Astrocyte of the spinal cord (primary cell): ENCODE data around the gene ZMIZ1.
A peak's percentile ranks its signal among the peaks of the same experiment; 100 is the strongest.

Source experiments
- DNase-seq: peaks from one replicate; pipeline ENCODE4 v3.0.0; 2011; ENCODE audit warnings: low read depth, low spot score
- H3K4me3 ChIP-seq: 2 replicates; pipeline ENCODE4 v1.5.1; 2011; ENCODE audit warnings: low read depth, mild to moderate bottlenecking, low read length, moderate library complexity
- CTCF ChIP-seq: IDR thresholded peaks from 2 replicates; pipeline ENCODE4 v1.5.1; 2012; ENCODE audit warnings: low read depth, mild to moderate bottlenecking, low read length, inconsistent platforms
- in situ Hi-C: cut with HindIII; loops from 2 replicates; pipeline ENCODE4 v1.10.0; 2017; ENCODE audit warnings: low sequenced_read_pairs

The ZMIZ1 gene

DNA sequence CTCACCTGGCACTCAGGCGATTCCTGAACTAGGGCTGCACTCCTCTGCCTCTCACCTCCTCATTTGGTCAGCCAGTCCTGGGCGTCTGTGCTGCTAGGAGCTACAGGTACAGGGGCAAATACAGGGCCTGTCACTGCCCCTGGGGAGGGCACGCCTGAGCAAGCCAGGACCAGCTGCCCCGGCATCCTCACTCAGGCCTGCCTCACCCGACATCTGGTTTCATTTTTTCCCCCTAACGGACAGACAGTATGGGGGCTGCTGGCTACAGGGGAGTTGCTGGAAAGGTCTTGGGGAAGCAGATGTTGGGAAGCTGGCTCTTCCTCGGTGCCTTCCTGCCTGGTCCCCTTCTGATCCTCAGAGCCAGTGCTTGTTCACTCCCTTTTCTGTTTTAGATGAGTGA, 201.2 kb downstream of the ZMIZ1 start:
- no peak overlapping the region for H3K4me3 ChIP-seq
- DNase-seq: no peak
- in situ Hi-C loops: no loop called here
- TF ChIP-seq CTCF: no peak

- in situ Hi-C loops: no loop called here
- TF ChIP-seq CTCF: no peak
- H3K4me3 ChIP-seq: no peak overlapping the region
- DNase-seq: no peak
Observed at GRCh38 chr10:79270466-79271246, 201.9 kb downstream of the ZMIZ1 start.

GRCh38 chr10:79272353-79272752, 203.6 kb downstream of the ZMIZ1 start:
- H3K4me3 ChIP-seq: no peak overlapping the region
- in situ Hi-C loops: no loop called here
- no peak for DNase-seq
- TF ChIP-seq CTCF: no peak

DNA sequence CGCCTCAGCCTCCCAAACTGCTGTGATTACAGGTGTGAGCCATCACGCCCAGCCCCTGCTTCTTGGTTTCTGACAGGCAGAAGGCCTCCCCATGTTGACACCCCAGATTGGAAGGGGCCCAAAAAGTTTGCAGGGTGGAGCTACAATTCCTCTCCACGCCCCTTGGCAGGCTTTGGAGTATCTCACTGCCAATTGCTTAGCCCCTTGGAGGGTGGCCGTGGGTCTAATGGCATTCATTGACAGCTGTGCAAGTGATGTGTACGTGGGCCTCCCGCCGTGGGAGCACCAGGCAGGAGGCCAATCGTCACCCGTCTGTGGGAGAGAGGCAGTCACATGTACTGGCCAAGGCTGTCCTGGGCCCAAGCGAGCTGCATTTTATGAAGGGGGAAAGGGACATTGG, 204.8 kb downstream of the ZMIZ1 start:
- TF ChIP-seq CTCF: no peak
- H3K4me3 ChIP-seq: no peak overlapping the region
- no peak for DNase-seq
- in situ Hi-C loops: no loop called here

DNA sequence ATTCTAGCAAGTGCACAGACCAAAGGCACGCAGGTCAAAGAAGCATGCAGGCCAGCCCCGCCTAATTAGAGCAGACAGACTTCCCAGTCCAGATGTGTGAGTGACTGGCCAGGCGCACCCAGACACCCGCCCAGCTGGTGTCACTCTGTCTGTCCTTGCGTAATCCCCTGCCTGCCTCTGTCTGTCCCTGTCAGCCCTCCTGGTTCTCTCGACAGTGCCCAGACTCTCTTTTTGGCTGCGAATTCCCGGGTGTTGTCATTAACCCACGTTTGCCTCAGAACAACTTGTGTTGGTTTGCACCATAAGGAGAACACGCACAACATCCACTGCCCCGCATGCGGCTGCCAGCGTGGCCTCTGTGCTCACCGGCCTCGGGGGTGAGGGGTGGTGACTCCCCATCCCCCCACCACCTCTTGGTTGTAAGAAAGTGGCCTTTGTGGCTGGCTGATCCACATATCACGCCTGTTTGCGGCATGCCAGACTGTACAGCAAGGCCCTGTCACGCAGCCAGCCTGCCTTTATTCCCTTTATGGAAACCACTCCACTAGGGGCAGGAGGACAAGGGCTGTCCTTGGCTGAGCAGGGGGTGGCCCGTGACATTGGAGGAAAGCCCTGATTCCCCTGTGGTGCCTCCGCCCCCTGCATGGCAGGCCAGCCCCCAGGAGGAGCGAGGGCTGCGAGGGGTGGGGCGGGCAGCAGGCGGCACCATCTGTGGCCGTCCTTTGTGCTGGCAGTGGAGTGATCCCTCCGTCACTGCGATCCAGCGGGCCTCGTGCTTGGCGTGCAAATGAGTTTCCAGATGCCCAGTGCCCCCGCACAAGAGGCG, 205.7 kb downstream of the ZMIZ1 start:
- in situ Hi-C loops: no loop called here
- DNase-seq: peak; percentile 58
- TF ChIP-seq CTCF: peak; percentile 8
- H3K4me3 ChIP-seq: no peak overlapping the region

DNA sequence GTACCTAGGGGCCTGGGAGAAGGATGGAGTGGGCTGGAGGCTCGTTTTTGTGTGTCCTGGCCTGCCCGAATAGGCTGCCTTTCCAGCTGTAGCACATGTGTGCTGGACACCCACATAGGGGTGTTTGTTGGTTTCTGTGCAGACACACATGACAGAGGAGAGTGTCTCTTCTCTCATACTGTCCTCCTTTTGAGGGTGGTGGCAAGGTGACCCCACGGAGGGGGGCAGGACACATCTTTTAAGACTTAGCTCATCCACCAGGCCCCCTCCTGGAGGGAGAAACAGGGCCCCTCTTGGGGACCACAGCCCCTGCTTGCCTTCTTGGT, 206.3 kb downstream of the ZMIZ1 start:
- in situ Hi-C loops: no loop called here
- DNase-seq: no peak
- TF ChIP-seq CTCF: no peak
- no peak overlapping the region for H3K4me3 ChIP-seq
